Breast epithelium (tissue), 4 donors: ENCODE results near the gene TMEM212. TPM values are rescaled to one million over a fixed set of nuclear protein-coding genes. Genes with fewer than 3 reads are reported as not detected.

Experiments used
- DNase-seq, 2 donors: peaks; one replicate each; pipeline ENCODE4 v3.0.0-alpha.2; 2019; ENCODE audit warnings: low spot score in 2 of 2
- H3K27ac ChIP-seq, 2 donors: fragments of 200-600 bp; sonication (generic) in 1 of 2; one replicate each; pipeline ENCODE4 v1.5.1; 2016 to 2019; ENCODE audit warnings: mild to moderate bottlenecking in 1 of 2
- H3K27me3 ChIP-seq, 2 donors: fragments of 200-600 bp; sonication (generic) in 1 of 2; one replicate each; pipeline versions ENCODE4 v1.5.1 to v1.6.0; 2017 to 2019; ENCODE audit warnings: control low read depth in 1 of 2, mild to moderate bottlenecking in 1 of 2
- H3K36me3 ChIP-seq: fragments of 200-600 bp; one replicate; pipeline ENCODE4 v1.5.1; 2019
- H3K4me1 ChIP-seq, 2 donors: fragments of 200-600 bp; sonication (generic); one replicate each; pipeline ENCODE4 v1.5.1; 2016 to 2019; ENCODE audit warnings: control low read depth in 1 of 2
- H3K4me3 ChIP-seq, 3 donors: fragments of 200-600 bp; sonication (generic); 1 replicate in 2 of 3; 2 replicates in 1 of 3; pipeline ENCODE4 v1.5.1; 2016 to 2019; ENCODE audit warnings: mild to moderate bottlenecking in 3 of 3, moderate library complexity in 2 of 3
- H3K9me3 ChIP-seq, 2 donors: fragments of 200-600 bp; sonication (generic) in 1 of 2; one replicate each; pipeline ENCODE4 v1.5.1; 2016 to 2019; ENCODE audit warnings: control low read depth in 1 of 2
- POLR2A ChIP-seq: fragments of 450-650 bp; IDR thresholded peaks from one replicate; pipeline ENCODE4 v1.6.1; 2016; ENCODE audit warnings: antibody characterized with exemption, mild to moderate bottlenecking, moderate library complexity
- POLR2AphosphoS5 ChIP-seq, 3 donors: sonication (generic); formaldehyde crosslinking; IDR thresholded peaks; one replicate each; pipeline ENCODE4 v1.6.1; 2017; ENCODE audit warnings: antibody characterized with exemption in 3 of 3
- intact Hi-C: fragments of 100-400 bp; cut with DNase I; formaldehyde crosslinking; loops from one replicate; pipeline ENCODE4 v1.15.1; 2023; ENCODE audit warnings: low total_unique reads
- total RNA-seq, 3 donors: library from RNA; depleted of rRNA; stranded (reverse); fragments of >200 nt; gene quantifications; one replicate each; pipeline ENCODE4 v1.1.0, GENCODE V29; 2016
- TF ChIP-seq, protein P1 (sequence below), 3 donors: fragments of 450-650 bp; IDR thresholded peaks; one replicate each; pipeline ENCODE4 v1.5.1; 2016 to 2017; ENCODE audit warnings: antibody characterized with exemption in 3 of 3, mild to moderate bottlenecking in 3 of 3, moderate library complexity in 3 of 3

The TMEM212 gene
- total RNA-seq, 3 donors from 2014 or later: 1.3 TPM; not detected in 2

GRCh38 chr3:171807129-171807675, 35.9 kb upstream of the TMEM212 start:
- Histone ChIP-seq H3K4me1 (no peaks in the 10 kb centered on the region), H3K27me3 (no peaks in the 10 kb centered on the region), H3K36me3 (no peaks in the 10 kb centered on the region), H3K4me3 (no peak overlapping the region), H3K9me3 (no peaks in the 10 kb centered on the region), H3K27ac (peak overlapping the region; percentile 68 to 76)
- DNase-seq: no peak
- TF ChIP-seq, protein P1, sequence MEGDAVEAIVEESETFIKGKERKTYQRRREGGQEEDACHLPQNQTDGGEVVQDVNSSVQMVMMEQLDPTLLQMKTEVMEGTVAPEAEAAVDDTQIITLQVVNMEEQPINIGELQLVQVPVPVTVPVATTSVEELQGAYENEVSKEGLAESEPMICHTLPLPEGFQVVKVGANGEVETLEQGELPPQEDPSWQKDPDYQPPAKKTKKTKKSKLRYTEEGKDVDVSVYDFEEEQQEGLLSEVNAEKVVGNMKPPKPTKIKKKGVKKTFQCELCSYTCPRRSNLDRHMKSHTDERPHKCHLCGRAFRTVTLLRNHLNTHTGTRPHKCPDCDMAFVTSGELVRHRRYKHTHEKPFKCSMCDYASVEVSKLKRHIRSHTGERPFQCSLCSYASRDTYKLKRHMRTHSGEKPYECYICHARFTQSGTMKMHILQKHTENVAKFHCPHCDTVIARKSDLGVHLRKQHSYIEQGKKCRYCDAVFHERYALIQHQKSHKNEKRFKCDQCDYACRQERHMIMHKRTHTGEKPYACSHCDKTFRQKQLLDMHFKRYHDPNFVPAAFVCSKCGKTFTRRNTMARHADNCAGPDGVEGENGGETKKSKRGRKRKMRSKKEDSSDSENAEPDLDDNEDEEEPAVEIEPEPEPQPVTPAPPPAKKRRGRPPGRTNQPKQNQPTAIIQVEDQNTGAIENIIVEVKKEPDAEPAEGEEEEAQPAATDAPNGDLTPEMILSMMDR (IDR thresholded peaks at IDR 0.05): no peak
- no peak for TF ChIP-seq POLR2A
- TF ChIP-seq POLR2AphosphoS5 (IDR thresholded peaks at IDR 0.05): no peak
- intact Hi-C loops: no loop called here

GRCh38 chr3:171807806-171808205, 35.3 kb upstream of the TMEM212 start:
- Histone ChIP-seq H3K27me3 (no peaks in the 10 kb centered on the region), H3K27ac (no peak overlapping the region), H3K4me1 (no peaks in the 10 kb centered on the region), H3K36me3 (no peaks in the 10 kb centered on the region), H3K9me3 (no peaks in the 10 kb centered on the region), H3K4me3 (no peak overlapping the region)
- DNase-seq: no peak
- TF ChIP-seq POLR2AphosphoS5 (IDR thresholded peaks at IDR 0.05) (no peak), POLR2A (no peak)
- TF ChIP-seq, protein P1 (IDR thresholded peaks at IDR 0.05): no peak
- intact Hi-C loops: no loop called here

DNA sequence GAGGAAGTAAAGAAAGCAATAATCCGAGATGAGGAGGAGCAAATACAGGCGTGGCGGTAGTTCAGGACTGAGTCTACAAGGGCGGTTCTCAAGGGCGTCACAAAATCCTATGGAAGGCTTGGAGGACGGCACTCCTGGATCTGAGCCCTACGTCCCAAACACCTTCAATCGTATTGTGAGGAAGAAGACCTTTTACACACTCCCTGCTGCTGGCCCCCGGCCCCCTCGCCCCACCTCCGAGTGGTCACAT, 33.6 kb upstream of the TMEM212 start:
- Histone ChIP-seq H3K4me3 (peak overlapping the region; percentile 67 to 77 (median 68)), H3K4me1 (no peaks in the 10 kb centered on the region), H3K27ac (peak overlapping the region; percentile 93 to 94), H3K27me3 (no peaks in the 10 kb centered on the region), H3K36me3 (no peaks in the 10 kb centered on the region), H3K9me3 (no peaks in the 10 kb centered on the region)
- intact Hi-C loops: no loop called here
- DNase-seq: no peak
- TF ChIP-seq POLR2A: no peak
- TF ChIP-seq POLR2AphosphoS5 (IDR thresholded peaks at IDR 0.05): peak in 1 of 3 donors; percentile 39

DNA sequence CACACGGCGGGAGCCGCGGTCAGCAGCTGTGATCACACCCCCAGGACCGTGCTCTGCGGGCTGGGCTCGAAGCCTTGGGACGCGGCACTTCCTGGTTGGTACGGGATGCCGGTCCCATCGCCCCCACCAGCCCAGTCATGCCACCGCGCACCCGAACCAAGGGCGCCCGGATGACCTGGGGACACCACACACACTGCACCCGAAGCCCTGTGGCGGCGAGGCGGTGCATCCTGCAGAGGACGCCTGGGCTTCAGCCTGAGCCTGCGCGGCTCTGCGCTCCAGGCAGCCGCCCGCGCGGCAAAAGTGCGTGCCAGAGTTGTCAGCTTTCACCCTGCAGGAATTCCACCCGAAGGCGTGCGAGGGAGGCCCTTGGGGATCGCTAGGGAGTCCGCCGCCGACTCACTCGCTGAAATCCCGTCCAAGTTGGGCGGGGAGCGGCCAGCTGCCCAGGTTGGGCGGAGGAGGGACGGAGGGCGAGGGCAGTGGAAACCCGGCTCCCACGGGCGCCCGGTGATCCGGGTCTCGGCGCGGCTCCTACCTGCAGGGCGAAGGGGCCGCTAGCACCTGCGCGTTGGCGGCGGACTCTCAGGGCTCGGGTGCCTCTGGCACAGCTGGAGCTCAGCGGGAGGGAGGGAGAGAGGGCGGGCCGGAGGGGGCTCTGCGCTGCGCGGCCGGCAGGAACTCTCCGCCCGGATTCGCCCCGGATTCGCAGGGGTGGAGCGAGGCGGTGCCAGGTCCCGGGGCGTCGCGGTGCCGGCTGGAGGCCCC, 33.1 kb upstream of the TMEM212 start, which contains the start of gene PLD1:
Gene PLD1, minus strand, starts transcription at position 623 of the 768 bp plus-strand sequence. CDS start 72,432 bp downstream, outside the sequence.
- H3K36me3 ChIP-seq: no peaks in the 10 kb centered on the region
- DNase-seq: peak; percentile 70 to 71
- H3K27me3 ChIP-seq: no peaks in the 10 kb centered on the region
- peak; percentile 29 for TF ChIP-seq POLR2A
- TF ChIP-seq, protein P1 (IDR thresholded peaks at IDR 0.05): peak in 1 of 3 donors; percentile 11
- peak in 2 of 3 donors; percentile 53 to 54 for TF ChIP-seq POLR2AphosphoS5 (IDR thresholded peaks at IDR 0.05)
- intact Hi-C loops: no loop called here
- no peaks in the 10 kb centered on the region for H3K9me3 ChIP-seq
- H3K4me3 ChIP-seq: peak within 1 kb of the TSS; percentile 67 to 77 (median 68)
- no peaks in the 10 kb centered on the region for H3K4me1 ChIP-seq
- H3K27ac ChIP-seq: peak within 1 kb of the TSS; percentile 93 to 94

DNA sequence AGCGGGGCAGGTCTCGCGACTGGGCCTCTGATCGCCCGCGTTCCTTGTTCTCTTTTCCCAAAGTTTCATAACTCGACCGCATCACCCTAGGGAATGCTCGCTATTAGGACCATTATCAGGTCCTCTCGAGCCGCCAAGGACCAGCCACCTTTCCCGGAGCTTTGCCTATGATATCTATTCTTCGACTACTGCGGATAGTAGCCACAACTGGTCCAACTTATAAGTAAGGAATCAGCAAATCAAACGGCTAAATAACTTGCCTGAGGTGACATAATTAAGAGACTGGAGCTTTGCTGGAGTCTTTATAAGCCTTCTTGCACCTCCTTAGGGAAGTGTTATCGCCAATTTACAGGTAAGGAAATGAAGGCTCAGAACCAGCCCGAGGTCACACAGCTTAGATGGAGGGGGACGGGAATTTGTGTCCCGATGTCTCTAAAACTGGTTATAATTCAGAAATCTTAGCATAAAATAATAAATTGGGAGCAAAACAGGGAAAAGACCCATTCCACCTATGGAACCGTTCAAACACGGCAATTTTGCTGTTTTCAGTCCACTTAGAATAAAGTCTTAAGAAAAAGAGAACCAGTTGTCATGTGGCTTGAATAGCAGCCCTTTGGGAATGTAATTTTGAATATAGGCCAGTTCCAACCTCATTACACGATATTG, 32.4 kb upstream of the TMEM212 start:
- Histone ChIP-seq H3K36me3 (no peaks in the 10 kb centered on the region), H3K27ac (peak overlapping the region; percentile 93 to 94), H3K27me3 (no peaks in the 10 kb centered on the region), H3K4me1 (no peaks in the 10 kb centered on the region), H3K4me3 (peak overlapping the region; percentile 67 to 77 (median 68)), H3K9me3 (no peaks in the 10 kb centered on the region)
- TF ChIP-seq, protein P1 (IDR thresholded peaks at IDR 0.05): no peak
- peak in 2 of 3 donors; percentile 58 to 62 for TF ChIP-seq POLR2AphosphoS5 (IDR thresholded peaks at IDR 0.05)
- intact Hi-C loops: no loop called here
- no peak for DNase-seq
